Superior temporal gyrus (tissue), 1 donor: ENCODE results near the gene AP3B1.

Experiments used
- DNase-seq: peaks from one replicate; pipeline ENCODE4 v3.0.0-alpha.2; 2016; ENCODE audit errors: extremely low spot score

AP3B1 gene

DNA sequence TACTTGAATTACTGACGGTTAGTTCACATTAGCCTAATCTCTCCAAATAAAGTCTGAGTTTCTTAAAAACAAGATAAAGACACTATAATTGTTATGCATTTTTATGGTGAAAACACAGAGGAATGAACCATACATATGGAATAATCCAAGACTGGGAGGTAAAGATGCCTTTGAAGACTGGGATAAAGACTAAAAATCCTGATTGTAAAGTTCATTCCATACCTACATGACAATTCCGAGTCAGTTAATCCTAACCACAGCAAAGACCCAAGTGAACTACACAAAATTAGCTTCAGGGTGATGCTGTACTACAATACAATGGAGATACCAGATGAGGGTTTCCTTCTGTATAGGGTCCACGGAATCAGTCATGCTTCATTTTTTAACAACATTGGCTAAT lies 6.3 kb downstream of the AP3B1 start:
- DNase-seq, result no peak

- no peak for DNase-seq
Observed at GRCh38 chr5:78287833-78288232, 6.7 kb downstream of the AP3B1 start.

GRCh38 chr5:78287169-78287568 lies 7.3 kb downstream of the AP3B1 start:
- DNase-seq, result no peak

- DNase-seq, result no peak
Observed at GRCh38 chr5:78286290-78286689, 8.2 kb downstream of the AP3B1 start.

GRCh38 chr5:78283802-78284201 lies 10.7 kb downstream of the AP3B1 start:
- DNase-seq, result no peak

GRCh38 chr5:78283105-78283504 lies 11.4 kb downstream of the AP3B1 start:
- DNase-seq, result no peak

DNA sequence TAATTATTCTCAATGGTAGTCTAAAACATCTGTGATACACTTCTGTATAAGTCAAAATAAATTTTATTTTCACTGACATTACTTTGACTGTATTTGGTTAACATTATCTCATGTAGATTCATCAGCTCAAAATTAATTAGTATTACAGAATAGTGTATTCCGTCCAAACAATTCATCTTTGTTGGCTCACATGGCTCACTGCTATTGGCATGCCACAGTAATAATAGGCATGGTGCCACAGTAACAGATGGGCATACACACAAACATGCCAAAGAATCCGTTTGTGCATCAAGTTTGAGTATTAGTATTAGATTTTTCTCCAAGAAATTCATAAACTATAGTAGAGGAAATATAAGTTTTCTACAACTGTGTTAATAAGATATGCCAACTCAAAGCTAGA lies 14.2 kb downstream of the AP3B1 start:
- peak; percentile 88 for DNase-seq

DNA sequence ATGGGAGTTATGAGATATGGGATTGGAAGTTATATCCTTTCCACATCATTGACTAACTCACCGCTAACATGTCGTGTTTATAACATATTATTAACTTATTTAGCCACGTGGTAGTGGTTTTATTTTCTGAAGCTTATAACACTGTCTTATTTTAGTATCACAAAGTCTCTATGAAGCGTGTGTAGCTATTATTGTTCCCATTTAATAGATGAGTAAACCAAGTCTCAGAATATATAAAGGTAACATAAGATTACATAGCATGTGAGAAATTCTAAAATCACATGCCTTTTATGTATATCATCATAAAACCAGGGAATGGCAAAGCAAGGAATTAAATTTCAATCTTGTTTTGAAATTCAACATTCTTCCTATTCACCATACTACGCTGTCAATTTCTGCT lies 15.3 kb downstream of the AP3B1 start:
- no peak for DNase-seq

GRCh38 chr5:78277715-78278114 lies 16.8 kb downstream of the AP3B1 start:
- no peak for DNase-seq

- no peak for DNase-seq
Observed at GRCh38 chr5:78275998-78276543, 18.4 kb downstream of the AP3B1 start.

- no peak for DNase-seq
Observed at GRCh38 chr5:78274540-78275197, 19.8 kb downstream of the AP3B1 start.

DNA sequence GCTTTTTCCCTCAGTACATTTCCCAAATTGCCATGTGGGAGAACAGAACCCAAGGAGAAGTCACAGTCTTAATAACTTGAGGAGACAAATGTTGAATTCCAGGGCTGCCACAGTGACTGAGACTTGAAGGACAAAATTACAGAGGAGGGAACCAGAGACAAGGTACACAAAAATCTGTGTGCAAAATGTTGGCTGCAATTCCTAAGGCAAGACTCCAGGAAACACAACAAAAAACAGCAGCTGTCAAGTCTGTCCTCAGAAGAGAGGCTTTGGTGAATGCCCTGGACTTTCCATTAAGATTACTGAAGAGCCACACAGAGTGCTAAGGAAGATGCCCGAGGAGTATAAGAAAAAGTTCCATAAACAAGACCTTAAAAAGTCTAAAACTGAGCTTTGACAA lies 21.1 kb downstream of the AP3B1 start:
- no peak for DNase-seq

- DNase-seq, result no peak
Observed at GRCh38 chr5:78271766-78272165, 22.7 kb downstream of the AP3B1 start.

- DNase-seq, result peak; percentile 74
Observed at GRCh38 chr5:78269088-78269703, 25.3 kb downstream of the AP3B1 start.

- DNase-seq, result no peak
Observed at GRCh38 chr5:78268356-78268755, 26.1 kb downstream of the AP3B1 start.

GRCh38 chr5:78265163-78265562 lies 29.3 kb downstream of the AP3B1 start:
- DNase-seq, result no peak

GRCh38 chr5:78264600-78264999 lies 29.9 kb downstream of the AP3B1 start:
- no peak for DNase-seq

GRCh38 chr5:78260771-78261170 lies 33.7 kb downstream of the AP3B1 start:
- no peak for DNase-seq

DNA sequence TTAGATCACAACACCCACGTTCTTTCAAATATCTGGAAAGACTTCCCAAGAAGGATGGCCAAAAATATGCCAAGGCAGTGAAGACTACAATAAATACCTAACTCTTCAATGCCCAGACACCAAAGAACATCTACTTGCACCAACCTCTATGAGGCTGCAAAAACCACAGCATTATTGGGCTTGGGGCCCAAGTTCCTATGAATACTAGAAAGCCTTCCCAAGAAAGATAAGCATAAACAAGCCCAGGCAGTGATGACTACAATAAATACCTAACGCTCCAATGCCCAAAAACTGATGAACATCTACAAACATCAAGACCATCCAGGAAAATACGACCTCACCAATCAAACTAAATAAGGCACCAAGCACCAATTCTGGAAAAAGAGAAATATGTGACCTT lies 41.3 kb downstream of the AP3B1 start:
- no peak for DNase-seq

DNA sequence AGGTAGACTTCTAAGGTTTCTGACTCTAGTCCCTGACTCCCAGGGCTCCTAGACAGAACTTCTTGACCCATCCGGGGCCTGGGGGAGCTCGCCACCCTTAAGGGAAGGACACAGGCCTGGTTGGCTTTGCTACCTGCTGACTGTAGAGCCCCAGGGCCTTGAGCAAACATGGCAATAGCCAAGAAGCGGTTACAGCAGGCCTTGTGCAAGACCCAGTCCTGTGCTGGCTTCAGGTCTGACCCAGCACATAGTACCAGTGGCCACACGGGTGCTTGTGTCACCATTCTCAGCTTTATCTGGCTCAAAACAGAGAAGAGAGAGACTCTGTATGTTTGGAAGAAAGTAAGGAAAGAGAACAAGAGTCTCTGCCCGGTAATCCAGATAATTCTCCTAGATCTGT lies 41.8 kb downstream of the AP3B1 start:
- DNase-seq, result no peak

GRCh38 chr5:78251663-78252284 lies 42.7 kb downstream of the AP3B1 start:
- no peak for DNase-seq

GRCh38 chr5:78245136-78245535 lies 49.4 kb downstream of the AP3B1 start:
- DNase-seq, result no peak

GRCh38 chr5:78243639-78244038 lies 50.9 kb downstream of the AP3B1 start:
- DNase-seq, result no peak
